ENCODE results near the gene DYNLL1.
"Not testable (repeated sequence)": the region's sequence is repeated elsewhere in the genome, so short reads cannot be mapped to it uniquely, and the experiment has no call there.

The DYNLL1 gene

DNA sequence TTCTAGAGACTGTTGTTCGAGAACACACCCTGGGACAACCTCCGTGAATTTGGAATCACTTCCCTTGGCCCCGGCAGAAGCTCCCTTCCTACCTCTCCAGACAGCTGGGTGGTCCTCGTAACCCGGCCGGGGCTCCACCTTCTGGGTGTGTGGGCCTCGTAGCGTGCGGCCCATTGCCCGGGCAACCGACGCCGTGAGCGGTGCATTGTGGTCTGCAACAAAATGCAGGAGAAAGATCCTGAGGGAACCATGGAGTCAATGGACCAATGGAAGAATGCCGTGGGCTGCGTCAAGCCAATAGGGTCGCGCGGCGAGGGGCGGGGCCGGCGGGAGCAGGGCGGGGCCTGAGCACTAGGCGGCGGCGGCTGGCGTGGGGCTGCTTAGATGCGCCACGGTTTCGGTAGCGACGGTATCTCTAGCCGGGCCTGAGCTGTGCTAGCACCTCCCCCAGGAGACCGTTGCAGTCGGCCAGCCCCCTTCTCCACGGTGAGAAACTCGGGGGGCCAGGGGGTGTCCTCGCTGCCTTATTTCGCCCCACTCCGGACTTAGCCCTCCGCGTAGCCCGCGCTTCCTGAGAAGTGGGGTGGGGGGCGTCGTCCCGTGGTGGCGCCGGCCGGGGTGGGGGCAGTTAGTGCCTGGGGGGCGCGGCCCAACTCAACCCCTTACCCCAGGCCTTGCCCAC, at the start of gene DYNLL1:
Gene DYNLL1, plus strand, starts transcription at position 383 of the 682 bp plus-strand sequence. CDS start 309 bp downstream, outside the sequence.
- peak; percentile 94 for DNase-seq (ENCODE audit: low read depth in 2 of 2)

DNA sequence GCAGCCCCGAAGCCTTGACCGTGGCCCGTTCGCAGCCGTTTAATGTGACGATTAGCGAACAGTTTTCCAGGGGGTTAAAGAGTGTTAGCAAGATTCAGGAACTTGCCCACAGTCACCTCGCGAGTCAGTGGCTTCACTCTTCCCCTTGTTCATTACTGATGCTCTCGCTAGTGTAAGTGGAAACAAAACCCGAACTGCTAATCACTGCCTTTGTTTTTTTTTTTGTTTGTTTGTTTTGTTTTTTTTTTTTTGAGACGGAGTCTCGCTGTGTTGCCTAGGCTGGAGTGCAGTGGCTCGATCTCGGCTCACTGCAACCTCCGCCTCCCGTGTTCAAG, 49.1 kb upstream of the DYNLL1 start:
- DNase-seq (ENCODE audit: low read depth in 2 of 2), result not testable (repeated sequence)

DNA sequence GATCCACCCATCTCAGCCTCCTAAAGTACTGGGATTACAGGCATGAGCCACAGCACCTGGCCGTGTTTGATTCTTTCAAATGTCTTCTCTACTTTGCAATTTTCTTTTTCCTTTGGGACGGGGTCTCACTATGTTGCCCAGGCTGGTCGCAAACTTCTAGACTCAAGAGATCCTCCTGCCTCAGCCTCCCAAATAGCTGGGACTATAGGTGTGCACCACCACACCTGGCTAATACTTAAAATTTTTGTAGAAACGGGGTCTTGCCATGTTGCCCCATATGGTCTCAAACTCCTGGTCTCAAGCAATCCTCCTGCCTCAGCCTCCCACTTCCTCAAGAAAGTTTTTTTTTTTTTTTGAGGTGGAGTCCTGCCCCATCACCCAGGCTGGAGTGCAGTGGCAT, 47.9 kb upstream of the DYNLL1 start:
- DNase-seq (ENCODE audit: low read depth in 2 of 2), result no peak

DNA sequence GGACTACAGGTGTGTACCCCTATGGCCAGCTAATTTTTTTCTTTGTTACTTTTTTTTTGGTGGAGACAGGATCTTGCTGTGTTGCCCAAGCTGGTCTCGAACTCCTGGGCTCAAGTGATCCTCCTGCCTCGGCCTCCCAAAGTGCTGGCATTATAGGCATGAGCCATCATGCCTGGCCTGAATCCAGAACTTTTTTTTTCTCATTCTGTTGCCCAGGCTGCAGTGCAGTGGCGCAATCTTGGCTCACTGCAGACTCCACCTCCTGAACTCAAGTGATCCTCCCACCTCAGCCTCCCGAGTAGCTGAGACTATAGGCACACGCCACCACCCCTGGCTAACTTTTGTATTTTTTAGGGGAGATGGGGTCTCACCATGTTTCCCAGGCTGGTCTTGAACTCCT, 43.4 kb upstream of the DYNLL1 start:
- DNase-seq (ENCODE audit: low read depth in 2 of 2), result not testable (repeated sequence)

DNA sequence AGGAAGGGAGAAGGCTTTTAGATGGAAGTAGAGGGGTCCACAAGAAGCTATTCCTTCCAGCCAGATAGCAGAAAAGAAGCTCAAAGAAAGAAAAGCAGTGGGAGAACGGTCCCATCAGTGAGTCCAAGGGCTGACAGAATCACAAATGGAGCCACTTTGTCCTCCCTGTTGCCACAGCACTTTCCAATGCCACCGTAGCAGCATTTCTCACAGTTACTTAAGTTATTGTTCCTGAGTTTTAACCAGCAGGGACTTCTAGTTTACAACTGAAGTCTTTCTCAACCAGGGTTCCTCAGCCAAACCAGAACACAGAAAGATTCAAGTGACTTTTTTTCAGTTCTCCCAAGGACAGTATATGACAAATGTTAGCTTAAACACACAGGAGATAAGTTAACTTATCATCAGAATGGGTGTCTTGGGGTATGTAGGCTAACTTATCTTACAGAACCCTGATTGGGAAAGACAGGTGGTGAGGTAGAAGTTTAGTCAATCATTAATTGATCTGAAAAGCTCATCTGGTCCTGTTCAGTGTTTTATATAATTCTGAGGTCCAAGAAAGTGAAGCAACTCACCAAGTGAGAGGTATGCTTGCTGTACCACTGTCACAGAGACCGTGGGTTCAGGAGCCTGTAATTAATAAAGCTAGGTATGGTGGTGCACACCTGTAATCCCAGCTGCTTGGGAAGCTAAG, 42.7 kb upstream of the DYNLL1 start:
- no peak for DNase-seq (ENCODE audit: low read depth in 2 of 2)

DNA sequence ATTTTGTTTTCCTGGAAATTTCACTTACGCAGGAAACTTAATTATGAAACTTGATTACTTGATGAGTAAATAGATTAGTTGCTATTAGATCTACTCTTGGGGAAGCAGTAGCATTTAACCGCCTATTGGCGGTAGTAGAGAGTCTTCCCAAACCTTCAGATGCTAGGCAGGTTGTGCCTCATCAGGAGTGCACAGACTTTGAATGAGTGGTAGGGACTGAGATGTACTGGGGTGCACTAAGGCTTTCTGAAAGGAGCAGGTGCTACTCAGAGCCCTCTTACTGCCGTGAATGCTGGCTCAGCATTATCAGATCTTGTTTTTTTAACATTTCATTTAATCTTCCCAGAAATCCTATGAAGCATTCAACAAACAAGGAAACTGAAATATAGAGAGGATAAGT, 41.9 kb upstream of the DYNLL1 start:
- no peak for DNase-seq (ENCODE audit: low read depth in 2 of 2)

DNA sequence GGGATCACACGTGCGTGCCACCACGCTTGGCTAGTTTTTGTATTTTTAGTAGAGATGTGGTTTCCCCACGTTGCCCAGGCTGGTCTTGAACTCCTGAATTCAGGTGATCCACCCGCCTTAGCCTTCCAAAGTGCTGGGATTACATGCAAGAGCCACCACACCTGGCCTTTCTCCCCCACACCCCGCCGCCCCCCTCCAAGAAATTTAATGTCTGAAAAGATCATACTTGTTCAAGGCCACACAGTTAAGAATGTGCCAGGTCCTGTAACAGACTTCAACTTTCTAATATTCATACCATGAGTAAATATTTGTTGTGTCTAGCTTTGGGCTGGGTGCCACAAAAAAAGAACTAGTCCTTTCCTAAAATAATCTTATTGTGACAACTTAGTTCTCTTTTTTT, 40.6 kb upstream of the DYNLL1 start:
- no peak for DNase-seq (ENCODE audit: low read depth in 2 of 2)

DNA sequence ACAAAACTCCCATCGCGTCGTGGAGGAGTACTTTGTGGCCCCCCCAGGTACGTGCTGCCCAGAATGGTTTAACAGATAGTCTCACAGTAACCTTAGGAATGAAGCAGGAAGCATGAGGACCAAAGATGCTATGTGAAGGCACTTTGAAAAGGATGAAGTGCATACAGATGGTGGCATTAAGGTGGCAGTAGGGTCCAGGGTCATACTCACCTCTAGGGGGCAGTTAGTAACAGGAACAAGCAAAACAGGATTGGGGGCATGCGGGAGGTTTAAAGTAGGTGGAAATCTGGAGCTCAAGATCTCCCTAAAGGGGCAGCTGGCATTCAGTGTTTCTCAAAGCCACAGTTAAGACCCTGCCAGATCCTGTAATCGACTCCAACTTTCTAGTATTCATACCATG, 38.8 kb upstream of the DYNLL1 start:
- no peak for DNase-seq (ENCODE audit: low read depth in 2 of 2)

DNA sequence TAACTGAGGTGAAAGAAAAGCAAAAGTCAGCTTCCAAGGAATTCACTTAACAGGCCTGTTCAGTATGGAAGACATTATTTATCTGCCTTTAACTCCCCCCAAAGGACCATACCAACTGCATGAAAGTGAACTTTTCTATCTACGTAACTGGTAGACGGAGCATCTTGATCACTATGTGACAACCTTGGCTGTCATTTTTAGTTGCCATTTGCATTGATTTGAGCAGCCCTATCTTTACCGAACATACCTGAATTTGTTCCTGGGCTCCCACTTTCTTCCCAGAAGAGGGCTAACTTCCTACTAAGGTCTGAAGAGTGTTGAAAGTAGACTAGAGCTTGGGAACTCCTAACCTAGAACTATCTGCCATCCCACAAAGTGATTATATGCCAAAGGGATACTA, 35.8 kb upstream of the DYNLL1 start:
- DNase-seq (ENCODE audit: low read depth in 2 of 2), result no peak

DNA sequence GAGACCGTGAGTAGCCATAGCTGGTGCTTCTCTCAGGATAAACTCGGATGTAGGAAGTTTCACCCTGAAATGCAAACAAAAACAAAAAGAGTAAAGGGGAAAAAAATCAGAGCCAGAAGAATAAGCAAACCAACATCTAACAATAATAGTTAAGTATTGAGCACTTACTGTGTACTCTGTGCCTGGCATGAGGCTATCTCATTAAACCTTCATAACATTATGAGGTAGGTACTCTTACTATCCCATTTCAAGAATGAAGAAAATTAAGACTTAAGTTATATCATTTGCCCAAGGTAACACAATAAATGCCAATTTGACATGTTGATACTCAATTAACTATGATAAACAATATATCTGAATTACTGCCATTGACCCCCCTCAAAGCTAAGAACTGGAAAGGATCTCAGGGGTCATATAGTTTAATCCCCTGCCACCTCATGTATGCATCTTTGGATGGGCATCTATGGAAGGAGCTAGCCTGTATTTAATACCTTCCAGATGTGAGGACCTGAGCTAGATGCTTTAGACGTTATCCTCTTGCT, 33.7 kb upstream of the DYNLL1 start:
- DNase-seq (ENCODE audit: low read depth in 2 of 2), result no peak

DNA sequence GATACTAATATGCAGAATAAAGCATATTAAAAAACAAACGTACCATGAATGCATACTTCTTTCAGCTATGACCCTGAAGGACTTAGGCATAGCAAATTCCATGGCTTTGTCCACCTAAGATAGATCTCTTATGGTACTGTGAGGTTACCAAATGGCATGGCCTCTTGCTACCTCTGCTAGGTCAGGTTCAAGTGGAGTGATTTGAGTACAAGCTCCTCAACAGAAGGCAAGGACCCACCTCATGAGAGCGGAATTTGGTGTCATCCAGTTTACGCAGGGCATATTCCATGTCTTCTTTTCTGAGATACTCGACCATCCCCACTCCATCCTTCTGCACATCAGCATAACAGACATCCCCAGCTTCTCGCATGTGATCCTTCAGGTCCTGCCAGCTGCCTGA, 32.2 kb upstream of the DYNLL1 start:
- DNase-seq (ENCODE audit: low read depth in 2 of 2), result no peak

DNA sequence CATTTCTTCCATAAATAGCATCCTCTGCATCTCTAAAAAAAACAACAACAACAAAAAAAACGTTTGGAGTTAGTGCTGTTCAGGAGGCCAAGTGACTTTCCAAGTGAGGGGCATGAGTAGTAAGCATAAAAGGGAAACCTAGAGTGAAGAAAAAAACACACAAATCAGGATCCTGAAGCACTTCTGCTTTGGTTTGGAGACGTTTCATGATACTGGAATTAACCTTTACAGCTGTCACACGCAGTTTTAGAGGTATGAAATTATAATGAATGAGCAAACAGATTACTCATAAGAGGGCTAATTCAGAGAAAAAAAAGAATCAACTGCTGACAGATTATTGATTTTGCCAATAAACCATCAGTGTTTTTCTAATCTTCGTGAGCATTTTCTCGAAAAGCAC, 30.2 kb upstream of the DYNLL1 start:
- DNase-seq (ENCODE audit: low read depth in 2 of 2), result no peak

DNA sequence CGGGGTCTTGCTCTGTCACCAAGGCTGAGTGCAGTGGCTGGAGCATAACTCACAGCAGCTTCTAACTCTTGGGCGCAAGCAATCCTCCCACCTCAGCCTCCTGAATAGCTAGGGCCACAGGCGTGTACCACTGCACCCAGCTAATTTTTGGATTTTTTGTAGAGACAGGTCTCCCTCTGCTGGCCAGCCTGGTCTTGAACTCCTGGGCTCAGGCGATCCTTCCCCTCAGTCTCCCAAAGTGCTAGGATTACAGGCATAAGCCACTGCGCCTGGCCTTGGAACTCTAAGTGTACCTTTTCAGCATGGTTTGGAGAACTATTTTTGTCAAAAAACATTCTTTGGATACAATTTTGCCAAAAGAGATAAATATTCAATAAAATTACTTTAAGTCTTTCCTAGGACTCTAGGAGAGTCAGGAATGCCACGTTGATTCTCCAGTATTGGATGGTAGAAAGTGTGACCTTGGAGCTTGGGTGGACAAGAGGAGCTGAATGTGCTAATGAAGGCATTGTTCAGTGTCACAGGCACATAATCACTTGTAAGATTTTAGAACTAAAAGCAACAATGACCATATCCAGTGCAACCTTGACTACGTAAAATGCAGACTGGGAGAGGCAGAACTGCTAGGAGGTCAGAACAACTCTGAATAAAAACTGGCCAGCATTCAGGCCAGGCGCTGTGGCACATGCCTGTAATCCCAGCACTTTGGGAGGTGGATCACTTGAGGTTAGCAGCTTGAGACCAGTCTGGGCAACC, 29.2 kb upstream of the DYNLL1 start:
- peak in 1 of 2 experiments; percentile 17 for DNase-seq (ENCODE audit: low read depth in 2 of 2)

DNA sequence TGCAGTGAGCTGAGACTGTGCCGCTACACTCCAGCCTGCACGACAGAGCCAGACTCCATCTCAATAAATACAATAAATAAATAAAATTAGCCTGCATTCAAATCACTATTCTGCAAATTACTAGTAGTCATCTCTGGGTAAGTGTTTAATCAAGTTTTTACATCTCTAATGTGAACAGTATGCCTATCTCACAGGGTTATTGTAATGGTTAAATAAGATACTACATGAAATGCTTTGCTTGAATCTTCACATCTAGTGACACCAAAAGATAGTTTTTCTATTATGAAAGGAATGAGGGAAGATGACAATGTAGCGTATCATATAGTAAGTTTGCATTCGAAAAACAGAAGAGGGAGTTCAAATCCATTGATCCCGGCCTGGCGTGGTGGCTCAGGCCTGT, 28.5 kb upstream of the DYNLL1 start:
- DNase-seq (ENCODE audit: low read depth in 2 of 2), result no peak

DNA sequence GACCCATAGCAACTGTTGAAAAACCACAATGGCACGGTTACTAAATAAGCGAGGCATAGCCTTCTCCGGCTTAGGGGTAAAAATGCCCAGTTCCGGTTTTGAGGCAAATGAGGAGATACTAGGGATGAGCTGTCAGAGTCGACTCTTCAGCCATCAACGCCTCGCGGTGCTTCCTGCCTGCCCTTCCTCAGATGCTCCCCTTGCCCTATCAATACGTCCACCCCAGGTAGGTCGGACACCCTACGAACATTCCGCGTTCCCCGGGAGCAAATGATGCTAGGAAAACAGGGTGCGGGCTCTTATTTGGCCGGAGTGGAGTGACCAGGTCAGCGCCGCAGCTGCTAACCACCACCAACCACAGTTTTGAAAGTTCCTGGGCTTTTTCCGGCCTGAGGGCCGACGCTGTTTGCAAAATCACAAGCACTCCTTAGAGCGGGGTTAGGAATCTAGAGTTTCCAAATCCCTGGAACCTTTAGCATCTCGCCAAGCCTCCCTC, 27.5 kb upstream of the DYNLL1 start:
- no peak for DNase-seq (ENCODE audit: low read depth in 2 of 2)

DNA sequence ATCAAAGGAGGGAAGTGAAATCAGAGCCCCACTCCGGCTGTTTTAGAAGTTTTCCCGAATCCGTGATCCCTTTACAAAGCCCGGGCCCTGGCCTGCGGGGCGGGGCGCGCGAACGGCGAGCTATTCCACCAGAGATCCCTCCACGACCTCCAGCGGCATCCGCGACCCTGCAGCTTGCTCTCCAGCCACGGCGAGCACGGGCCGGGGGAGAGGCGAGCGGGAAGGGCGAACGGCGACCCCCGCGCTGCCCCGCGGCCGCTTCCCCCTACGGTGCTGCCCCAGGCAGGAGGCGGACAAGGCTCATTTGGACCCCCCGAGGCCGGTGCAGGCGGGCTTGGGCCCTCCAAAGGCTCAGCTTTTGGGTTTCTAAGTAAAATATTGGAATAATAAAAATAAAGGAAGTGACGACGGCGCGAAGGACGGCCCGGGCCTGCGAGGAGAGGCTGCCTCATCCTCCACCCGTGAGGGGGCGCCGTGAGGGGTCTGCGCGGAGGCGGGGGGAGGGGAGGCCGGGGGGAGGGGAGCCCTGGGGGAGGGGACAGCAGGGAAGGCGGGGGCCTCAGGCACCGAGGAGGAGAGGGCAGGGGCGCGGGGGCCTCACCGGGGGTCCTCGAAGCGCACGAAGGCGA, 27.0 kb upstream of the DYNLL1 start:
- DNase-seq (ENCODE audit: low read depth in 2 of 2), result peak in 1 of 2 experiments; percentile 5

DNA sequence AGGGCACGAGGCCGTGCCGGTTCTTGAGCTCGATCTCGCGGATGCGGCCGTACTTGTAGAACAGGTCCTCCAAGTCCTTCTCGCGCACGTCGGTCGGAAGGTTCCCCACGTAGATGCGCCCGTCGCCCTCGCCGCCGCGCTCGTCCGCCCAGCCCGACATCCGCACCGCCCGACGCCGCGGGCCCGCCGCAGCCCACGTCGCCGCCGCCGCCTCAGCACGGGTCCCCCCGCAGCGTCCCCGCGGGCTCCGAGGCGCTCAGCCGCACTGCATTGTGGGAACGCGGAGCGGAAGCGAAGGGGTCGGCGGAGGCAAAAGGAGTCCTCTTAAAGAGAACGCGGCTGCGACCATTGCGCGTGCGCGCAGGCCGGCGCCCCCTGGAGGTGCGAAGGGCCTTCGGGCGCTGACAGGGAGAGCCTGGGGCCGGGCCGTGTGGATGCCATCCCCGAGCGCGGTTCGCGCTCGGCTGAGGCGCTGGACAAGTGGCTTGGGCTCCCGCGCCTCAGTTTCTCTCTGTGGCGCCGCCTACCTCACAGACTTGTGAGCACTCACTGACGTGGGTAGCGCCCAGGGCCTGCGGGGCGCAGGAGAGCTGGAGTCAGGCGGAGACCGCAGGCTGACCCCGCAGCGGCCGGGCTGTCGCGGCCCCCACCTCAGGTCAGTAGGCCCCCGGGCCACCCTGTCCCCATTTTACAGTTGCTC, 26.3 kb upstream of the DYNLL1 start, which contains the start of gene SRSF9:
Gene SRSF9, minus strand, starts transcription at position 299 of the 700 bp plus-strand sequence. Its CDS starts 139 bp downstream, at position 160.
- DNase-seq (ENCODE audit: low read depth in 2 of 2), result peak; percentile 92 to 93

DNA sequence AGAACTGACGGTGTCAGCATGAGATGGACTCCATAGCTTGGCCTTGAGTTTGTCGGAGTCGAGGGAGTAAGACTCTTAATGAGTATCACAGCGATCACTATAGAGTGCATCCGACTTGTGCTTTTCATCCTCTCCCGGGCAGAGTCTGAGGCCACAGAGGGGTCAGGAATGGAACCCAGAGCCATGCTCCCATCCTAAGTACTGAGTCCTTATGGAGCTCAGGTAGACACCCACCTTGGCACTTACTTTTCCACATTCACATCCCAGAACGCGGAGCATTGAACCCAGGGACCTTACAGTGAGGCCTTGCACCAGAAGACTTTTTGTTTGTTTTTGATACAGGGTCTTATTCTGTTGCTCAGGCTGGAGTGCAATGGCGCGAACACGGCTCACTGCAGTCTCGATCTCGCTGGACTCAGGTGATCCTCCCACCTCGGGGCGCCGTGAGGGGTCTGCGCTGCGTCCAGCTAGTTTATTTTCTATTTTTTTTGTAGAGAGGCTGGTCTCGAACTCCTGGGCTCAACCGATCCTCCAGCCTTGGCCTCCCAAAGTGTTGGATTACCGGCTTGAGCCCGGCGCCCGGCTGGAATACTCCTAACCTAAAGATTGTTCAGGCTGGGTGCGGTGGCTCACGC, 25.6 kb upstream of the DYNLL1 start:
- peak in 1 of 2 experiments; percentile 5 for DNase-seq (ENCODE audit: low read depth in 2 of 2)

DNA sequence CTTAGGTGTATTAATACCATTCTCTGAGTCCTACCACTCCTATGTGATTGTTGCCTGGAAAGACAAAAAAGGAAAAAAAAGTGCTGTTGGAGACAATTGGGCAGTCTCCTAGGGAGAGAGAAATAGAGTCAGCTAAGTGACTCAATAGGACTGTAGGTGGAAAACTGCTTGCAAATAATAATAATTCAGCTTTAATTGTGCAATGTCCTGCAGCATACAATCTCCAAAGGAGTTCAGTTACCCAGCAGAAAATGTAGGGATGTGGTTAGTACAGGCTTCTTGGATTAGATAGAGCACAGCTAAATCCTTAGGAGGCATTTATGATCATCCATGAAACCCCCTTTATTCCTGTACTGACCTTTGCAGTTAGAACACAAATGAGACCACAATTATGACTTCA, 23.4 kb upstream of the DYNLL1 start:
- DNase-seq (ENCODE audit: low read depth in 2 of 2), result no peak

DNA sequence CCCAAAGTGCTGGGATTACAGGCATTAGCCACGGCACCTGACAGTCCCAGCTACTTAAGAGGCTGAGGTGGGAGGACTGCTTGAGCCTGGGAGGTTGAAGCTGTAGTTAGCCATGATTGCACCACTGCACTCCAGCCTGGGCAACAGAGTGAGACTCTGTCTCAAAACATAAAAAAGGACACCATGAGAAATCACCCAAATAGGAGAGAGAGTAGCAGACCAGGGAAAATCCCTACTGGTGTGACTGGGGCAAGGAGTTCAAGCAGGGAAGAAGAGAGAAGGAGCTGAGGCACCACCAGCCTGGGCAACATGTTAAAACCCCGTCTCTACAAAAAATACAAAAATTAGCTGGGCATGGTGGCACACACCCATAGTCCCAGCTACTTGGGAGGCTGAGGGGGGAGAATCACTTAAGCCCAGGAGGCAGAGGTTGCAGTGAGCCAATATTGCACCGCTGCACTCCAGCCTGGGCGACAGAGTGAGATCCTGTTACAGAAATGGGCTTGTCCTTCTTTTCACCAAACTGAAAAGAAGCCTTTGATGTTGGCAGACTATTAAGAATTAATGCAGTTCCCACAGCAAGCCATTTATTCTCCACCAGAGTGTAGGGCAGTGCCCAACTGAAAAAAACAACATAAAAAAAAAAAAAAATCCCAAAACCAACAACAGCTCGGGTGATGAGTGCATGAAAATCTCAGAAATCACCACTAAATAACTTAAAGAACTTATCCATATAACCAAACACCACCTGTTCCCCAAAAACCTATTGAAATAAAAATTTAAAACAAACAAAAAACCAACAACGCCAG, 21.9 kb upstream of the DYNLL1 start:
- no peak for DNase-seq (ENCODE audit: low read depth in 2 of 2)

Measured in fibroblast of skin of left quadriceps (primary cell).